ENCODE measurements around the gene MMP1.

Gene MMP1

DNA sequence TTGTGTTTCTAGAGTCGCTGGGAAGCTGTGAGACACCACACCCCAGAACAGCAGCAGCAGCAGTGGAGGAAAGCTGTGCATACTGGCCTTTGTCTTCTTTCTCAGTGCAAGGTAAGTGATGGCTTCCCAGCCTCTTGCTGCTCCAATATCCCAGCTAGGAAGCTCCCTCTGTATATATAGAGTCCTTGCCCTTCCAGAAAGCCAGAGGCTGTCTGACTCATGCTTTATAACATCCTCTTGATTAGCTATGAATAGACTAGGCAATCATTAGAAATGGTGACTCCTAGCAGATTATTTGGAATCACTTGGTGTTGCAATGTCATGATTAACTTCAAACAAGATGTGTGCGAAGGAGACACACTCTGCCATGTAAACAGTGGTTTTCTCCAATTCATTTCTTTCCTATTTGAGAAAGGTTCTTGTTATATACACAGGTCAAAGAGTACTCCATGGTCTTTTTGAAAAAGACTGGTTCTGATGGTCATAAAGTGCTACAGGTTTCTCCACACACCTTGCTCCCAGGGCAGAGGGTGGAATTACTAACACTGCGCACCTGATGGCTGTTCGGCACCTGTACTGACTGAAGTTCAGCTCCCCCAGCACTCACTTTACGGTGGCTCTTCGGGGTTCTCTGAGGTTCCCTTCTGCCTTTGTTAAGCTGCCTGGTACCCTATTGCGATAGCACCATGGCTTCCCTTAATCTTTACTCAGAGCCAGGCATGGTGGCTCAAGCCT, at the start of gene MMP1:
MMP1 (minus strand) TSS at position 149 of the 735 bp plus-strand sequence; CDS start at position 81, 68 bp downstream.
- TF ChIP-seq GATA3 (IDR thresholded peaks at IDR 0.05; ENCODE audit: low read depth, low read length) = no peak
- no peak for TF ChIP-seq GATA2 (IDR thresholded peaks at IDR 0.05; ENCODE audit: low read depth, low read length)

DNA sequence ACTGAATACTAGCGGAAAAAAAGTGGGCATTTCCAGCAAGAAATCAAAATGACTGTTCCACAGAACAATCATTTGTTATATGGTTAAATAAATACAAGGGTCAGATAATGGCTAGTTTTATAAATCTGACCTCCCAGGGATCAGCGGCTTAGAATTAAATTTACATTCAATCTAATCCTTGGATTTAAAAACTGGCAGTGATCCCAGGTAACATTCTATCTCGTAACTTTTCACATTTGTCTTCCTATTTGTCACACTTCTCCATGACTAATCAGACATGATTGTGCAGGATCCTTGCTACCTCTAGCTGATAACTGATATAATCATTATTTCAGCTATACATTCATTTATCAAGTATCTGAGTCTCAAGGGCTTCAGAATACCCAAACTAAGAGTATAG, 48.3 kb upstream of the MMP1 start:
- TF ChIP-seq GATA2 (IDR thresholded peaks at IDR 0.05; ENCODE audit: low read depth, low read length) (no peak), GATA3 (IDR thresholded peaks at IDR 0.05; ENCODE audit: low read depth, low read length) (no peak)

DNA sequence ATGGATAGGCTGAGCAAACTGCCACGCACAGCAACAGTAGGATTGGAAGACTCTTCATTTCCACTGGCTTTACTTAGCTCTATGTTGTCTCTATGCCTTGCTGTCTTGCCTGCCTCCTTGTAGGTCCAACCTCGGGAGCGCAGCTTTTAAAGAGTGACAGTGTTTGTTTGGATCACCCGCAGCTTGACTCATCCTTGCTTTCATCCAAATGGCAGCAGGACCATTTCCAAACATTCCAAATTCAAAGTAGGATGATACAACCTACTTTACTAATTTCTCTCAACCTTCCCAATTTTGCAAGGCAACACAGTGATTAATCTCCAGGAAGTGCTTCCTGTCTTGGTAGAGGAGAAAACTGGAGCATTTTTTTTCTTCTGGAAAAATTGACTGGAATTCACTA, 45.5 kb upstream of the MMP1 start, which contains the start of gene MMP3:
MMP3 (minus strand) TSS at position 121 of the 400 bp plus-strand sequence; CDS start at position 58, 63 bp downstream.
- TF ChIP-seq GATA2 (IDR thresholded peaks at IDR 0.05; ENCODE audit: low read depth, low read length) (no peak), GATA3 (IDR thresholded peaks at IDR 0.05; ENCODE audit: low read depth, low read length) (no peak)

DNA sequence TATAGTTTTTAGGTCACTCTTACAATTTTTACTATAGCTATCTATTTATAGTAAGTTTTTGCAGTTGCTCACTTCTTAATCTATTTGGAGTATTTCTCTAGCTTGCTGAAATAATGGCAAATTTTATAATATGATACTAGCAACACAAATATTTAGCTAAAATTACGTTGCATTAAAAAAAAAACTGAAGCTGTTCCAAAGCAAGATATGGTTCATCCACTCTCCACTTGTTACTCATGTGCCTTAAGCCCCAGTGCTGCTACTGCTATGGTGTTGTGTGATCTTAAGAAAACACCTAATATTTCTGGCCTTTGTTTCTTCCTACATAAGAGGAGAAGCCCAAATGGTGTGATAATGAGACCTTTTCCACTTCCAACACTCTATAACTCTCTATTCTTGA, 45.0 kb upstream of the MMP1 start:
- no peak for TF ChIP-seq GATA2 (IDR thresholded peaks at IDR 0.05; ENCODE audit: low read depth, low read length)
- no peak for TF ChIP-seq GATA3 (IDR thresholded peaks at IDR 0.05; ENCODE audit: low read depth, low read length)

DNA sequence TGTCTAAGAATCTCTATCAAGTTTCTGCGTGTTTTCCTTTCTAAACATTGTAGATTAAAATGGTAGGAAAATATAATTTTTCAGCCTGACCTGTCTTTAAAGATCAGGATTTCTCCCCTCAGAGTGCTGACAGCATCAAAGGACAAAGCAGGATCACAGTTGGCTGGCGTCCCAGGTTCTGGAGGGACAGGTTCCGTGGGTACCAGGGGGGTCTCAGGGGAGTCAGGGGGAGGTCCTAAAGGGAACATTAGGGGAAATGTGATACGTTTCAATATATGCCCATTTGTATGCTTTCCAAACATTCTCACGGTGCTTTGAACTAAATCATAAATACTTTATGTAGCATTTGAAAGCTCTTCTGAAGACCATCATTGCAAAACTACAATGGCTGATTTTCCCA, 42.1 kb upstream of the MMP1 start:
- TF ChIP-seq GATA2 (IDR thresholded peaks at IDR 0.05; ENCODE audit: low read depth, low read length) (no peak), GATA3 (IDR thresholded peaks at IDR 0.05; ENCODE audit: low read depth, low read length) (no peak)

DNA sequence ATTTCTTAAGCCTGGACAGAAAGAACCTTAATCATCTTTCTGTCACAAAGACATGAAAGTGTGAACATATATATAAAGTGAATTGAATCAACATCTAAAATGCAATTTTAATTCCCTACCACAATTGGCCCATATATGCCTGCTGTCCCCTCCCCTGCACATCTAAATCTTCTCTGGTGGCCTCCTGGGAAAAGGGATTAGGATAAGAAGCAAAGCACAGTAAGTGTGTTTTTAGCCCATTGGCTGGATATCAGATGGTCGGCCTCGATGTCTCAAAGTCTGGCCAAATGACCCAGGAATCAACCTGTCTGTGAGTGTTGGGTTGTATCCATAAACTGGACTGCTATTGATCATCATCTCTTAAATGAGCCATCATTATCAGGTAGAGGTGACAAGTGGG, 39.7 kb upstream of the MMP1 start:
- TF ChIP-seq GATA3 (IDR thresholded peaks at IDR 0.05; ENCODE audit: low read depth, low read length) (no peak), GATA2 (IDR thresholded peaks at IDR 0.05; ENCODE audit: low read depth, low read length) (no peak)

DNA sequence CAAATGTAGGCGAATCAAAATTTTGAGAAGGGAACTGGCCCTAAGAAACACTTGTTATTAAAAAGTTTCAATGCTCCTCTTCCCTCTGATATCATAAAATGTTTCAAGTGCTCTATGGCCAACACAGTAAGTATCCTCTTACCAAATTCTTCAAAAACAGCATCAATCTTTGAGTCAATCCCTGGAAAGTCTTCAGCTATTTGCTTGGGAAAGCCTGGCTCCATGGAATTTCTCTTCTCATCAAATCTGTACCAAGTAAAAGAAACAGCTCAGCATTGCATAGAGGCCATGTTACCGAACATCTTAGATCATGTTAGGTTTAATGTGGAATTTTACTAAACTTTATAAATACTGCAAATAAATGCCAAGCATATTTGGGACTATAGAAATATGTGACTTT, 39.2 kb upstream of the MMP1 start:
- no peak for TF ChIP-seq GATA2 (IDR thresholded peaks at IDR 0.05; ENCODE audit: low read depth, low read length)
- no peak for TF ChIP-seq GATA3 (IDR thresholded peaks at IDR 0.05; ENCODE audit: low read depth, low read length)

DNA sequence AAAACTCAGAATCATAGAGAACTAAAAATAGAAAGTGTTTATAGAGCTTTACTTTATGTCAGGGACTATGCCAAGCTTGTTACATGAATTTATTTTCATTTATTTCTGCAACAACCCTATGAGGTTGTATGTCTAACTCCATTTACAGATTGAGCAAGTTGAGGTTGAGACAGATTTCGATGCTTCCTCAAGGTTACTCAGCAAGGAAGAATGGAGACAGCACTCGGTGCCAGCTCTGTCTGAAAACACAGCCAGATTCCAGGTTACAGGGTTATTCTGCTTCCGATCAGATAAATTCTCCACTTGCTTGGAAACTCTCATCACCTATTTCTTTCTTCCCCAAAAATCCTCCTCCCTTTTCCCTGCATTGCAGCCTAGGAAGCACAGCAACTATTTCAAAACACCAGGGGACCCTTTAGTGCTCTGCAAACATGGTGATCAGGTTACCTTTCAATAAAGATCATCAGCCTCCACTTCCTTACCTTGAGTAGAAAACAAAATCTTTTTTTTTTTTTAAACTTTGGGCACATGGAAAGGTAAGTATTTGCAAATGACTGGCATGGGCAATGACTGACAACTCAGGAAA, 38.4 kb upstream of the MMP1 start:
- TF ChIP-seq GATA3 (IDR thresholded peaks at IDR 0.05; ENCODE audit: low read depth, low read length) = no peak

DNA sequence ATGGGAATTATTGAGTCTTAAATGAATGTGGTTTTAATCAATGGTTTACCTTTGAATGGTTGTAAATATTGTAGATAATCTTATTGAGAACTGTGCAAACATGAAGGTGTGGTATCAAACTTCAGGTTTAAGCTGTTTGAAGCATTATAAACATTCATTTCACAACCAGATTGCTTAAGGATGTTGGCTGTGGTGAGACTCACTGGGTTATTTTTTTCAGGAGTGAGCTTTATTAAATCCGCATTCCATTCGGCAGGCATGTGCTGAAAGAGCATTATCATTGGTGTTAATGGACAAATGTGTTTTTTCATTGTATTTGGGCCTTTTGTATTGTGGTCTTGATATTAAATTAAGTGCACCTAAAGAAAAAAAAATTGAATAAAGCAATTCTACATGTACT, 35.8 kb upstream of the MMP1 start:
- TF ChIP-seq GATA2 (IDR thresholded peaks at IDR 0.05; ENCODE audit: low read depth, low read length) (no peak), GATA3 (IDR thresholded peaks at IDR 0.05; ENCODE audit: low read depth, low read length) (no peak)

DNA sequence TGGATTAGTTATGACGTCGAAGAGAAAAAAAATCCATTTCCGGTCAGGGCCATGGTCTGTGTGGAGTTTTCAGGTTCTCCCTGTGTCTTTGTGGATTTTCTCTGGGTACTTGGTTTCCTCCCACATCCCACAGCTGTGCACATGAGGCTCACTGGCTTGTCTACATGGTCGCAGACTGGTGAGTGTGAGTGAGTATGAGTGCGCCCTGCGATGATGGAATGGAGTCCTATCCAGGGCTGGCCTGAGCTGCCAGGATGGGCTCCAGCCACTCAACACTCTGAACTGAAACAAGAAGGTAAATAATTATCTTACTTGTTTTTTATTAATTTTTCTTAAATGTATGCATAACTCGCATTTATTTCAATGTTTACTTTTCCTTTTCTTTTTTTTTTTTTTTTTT, 34.7 kb upstream of the MMP1 start:
- TF ChIP-seq GATA3 (IDR thresholded peaks at IDR 0.05; ENCODE audit: low read depth, low read length) (no peak), GATA2 (IDR thresholded peaks at IDR 0.05; ENCODE audit: low read depth, low read length) (no peak)

DNA sequence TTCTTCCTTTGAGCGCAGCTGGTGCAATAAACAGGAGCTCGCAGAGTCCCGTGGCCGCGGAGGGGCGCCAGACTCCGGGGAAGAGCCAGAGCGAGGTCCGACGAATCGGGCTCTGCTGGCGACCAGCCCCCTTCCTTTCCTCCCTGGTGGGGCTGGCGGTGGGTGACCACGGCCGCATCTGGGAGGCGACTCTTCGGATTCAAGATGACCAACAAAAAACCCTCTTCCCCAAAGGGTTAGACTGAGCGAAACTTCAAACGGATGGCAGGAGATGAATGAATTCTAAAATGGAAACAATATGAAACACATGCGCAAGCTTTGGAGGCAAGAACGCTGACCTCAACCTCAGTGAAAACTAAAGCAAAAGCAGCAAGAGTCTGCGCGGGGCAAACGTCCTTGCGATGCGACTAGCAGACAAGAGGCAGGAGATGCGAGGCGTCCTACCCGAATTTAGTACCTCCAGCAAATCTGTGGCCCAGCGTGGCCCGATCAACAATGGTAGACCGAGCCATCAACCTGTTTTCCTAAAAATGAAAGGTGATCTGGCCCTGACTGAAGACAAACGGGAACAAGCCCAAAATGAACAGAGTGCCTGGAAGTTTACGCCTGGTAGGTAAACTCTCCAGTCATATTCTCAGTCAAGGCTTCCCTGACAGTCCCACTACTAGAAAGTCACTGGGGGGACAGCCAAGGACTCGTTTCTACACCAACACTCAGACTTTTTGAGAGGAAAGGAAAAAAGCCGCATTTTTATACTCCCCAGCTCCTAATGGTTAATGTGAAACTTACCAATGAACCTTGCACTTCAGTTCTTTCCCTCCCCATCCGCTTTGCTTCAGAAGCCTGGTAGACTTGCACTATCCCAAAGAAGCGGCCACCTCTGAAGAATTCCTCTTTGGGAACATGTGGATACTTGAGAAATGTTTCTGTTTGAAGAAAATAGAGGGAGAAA, 33.8 kb upstream of the MMP1 start:
- no peak for TF ChIP-seq GATA3 (IDR thresholded peaks at IDR 0.05; ENCODE audit: low read depth, low read length)
- no peak for TF ChIP-seq GATA2 (IDR thresholded peaks at IDR 0.05; ENCODE audit: low read depth, low read length)

DNA sequence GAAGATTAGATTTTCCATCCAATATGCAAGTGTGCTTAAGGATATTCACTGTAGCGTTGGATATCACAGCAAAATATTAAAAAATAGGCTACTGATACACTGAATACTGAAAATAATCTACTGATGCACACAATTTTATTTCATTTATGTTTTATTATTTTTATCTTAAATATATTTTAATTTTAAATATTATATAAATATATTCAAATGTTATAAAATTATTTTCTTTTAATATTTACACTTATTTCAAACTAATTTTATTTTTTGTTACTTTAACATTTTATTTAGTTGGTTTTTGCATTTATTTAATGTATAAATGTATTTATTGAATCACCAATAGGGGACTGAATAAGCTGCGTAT, 33.1 kb upstream of the MMP1 start:
- no peak for TF ChIP-seq GATA3 (IDR thresholded peaks at IDR 0.05; ENCODE audit: low read depth, low read length)

DNA sequence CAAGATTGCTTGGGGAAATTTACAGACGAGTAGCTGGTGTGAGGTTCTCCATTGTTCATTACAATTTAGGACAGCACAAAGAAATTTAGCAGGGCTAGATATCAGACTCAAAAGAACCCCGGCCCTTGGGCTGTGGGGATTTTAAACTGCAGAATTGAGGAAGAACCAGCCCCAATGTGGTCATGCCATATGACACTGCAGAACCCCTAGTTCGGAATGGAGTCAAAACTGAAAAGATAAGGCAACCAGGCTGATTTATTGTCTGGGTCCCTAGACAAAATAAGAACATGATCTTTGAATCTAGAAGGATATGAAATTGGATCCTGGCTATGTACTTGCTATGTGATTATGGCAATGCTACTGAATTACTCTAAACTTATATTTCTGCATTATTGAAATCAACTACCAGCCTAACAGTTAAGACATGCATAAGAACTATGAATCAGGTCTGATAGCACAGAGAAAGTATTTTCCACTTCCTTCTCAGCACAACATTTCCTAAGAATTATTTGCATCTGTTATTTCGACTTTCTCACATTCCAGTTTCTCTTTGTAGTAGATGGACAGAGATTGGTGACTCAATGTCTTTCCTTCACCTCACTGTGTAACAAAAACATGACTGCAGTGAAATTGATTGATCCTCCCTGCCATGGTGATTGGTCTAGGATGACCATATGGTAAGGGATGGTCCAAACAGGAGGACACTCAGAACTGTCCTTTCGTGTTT, 32.2 kb upstream of the MMP1 start:
- no peak for TF ChIP-seq GATA2 (IDR thresholded peaks at IDR 0.05; ENCODE audit: low read depth, low read length)
- TF ChIP-seq GATA3 (IDR thresholded peaks at IDR 0.05; ENCODE audit: low read depth, low read length) = no peak

Data from SH-SY5Y (cell line).